ENCODE results near the gene MLLT6. TPM values are rescaled to one million over a fixed set of nuclear protein-coding genes. Genes with fewer than 3 reads are reported as not detected.

The MLLT6 gene
- total RNA-seq, 4 donors from 2014 or later: 68.7 to 272 (median 100) TPM

GRCh38 chr17:38753071-38753506, 48.0 kb downstream of the MLLT6 start:
- Histone ChIP-seq H3K9me3 (no peaks in the 10 kb centered on the region), H3K4me1 (peaks cover 0 to 55% (median 35%) of the 10 kb centered on the region in 4 donors), H3K36me3 (peaks cover 0 to 29% (median 11%) of the 10 kb centered on the region in 4 donors), H3K4me3 (peak overlapping the region; percentile 76 to 95 (median 86)), H3K27me3 (no peaks in the 10 kb centered on the region), H3K27ac (peak overlapping the region; percentile 88 to 96 (median 89))
- TF ChIP-seq POLR2AphosphoS5 (IDR thresholded peaks at IDR 0.05) (no peak), CTCF (IDR thresholded peaks at IDR 0.05) (no peak), EP300 (IDR thresholded peaks at IDR 0.05; ENCODE audit: low read depth) (no peak), POLR2A (IDR thresholded peaks at IDR 0.05) (no peak)
- DNase-seq: no peak
- 7 to 60% methylated on average over 1 to 21 of the region's 22 CpGs for WGBS, 2 donors (ENCODE audit: low coverage in 1 of 2)
- in situ Hi-C loops (cut with MboI; ENCODE audit: low pct_ligation_motif_present in 1 of 4, low pct_unique_long_range_greater_than_20kb in 1 of 4, low sequenced_read_pairs in 3 of 4): no loop called here
- intact Hi-C loops (cut with DNase I; ENCODE audit: low total_unique reads): no loop called here

GRCh38 chr17:38761612-38762011, 56.5 kb downstream of the MLLT6 start:
- H3K27ac ChIP-seq: no peak overlapping the region
- in situ Hi-C loops (cut with MboI; ENCODE audit: low pct_ligation_motif_present in 1 of 4, low pct_unique_long_range_greater_than_20kb in 1 of 4, low sequenced_read_pairs in 3 of 4) (no loop called here), intact Hi-C loops (cut with DNase I; ENCODE audit: low total_unique reads) (no loop called here)
- WGBS, 2 donors (ENCODE audit: low coverage in 1 of 2): 71 to 83% methylated on average over 3 to 4 of the region's 4 CpGs
- H3K36me3 ChIP-seq: peaks cover 0 to 82% (median 34%) of the 10 kb centered on the region in 4 donors
- DNase-seq: no peak
- H3K9me3 ChIP-seq: no peaks in the 10 kb centered on the region
- H3K4me1 ChIP-seq: no peaks in the 10 kb centered on the region
- TF ChIP-seq EP300 (IDR thresholded peaks at IDR 0.05; ENCODE audit: low read depth) (no peak), POLR2A (IDR thresholded peaks at IDR 0.05) (no peak), POLR2AphosphoS5 (IDR thresholded peaks at IDR 0.05) (no peak), CTCF (IDR thresholded peaks at IDR 0.05) (no peak)
- no peak overlapping the region for H3K4me3 ChIP-seq
- H3K27me3 ChIP-seq: no peaks in the 10 kb centered on the region

- no peak for DNase-seq
- no peak overlapping the region for H3K27ac ChIP-seq
- H3K9me3 ChIP-seq: no peaks in the 10 kb centered on the region
- no peaks in the 10 kb centered on the region for H3K4me1 ChIP-seq
- no peak for TF ChIP-seq POLR2AphosphoS5 (IDR thresholded peaks at IDR 0.05)
- TF ChIP-seq POLR2A (IDR thresholded peaks at IDR 0.05): no peak
- no peak for TF ChIP-seq CTCF (IDR thresholded peaks at IDR 0.05)
- no peak for TF ChIP-seq EP300 (IDR thresholded peaks at IDR 0.05; ENCODE audit: low read depth)
- H3K4me3 ChIP-seq: no peak overlapping the region
- 85% methylated on average over 3 of the region's 3 CpGs; no CpG with 5 or more reads in 1 of the 2 donors for WGBS, 2 donors (ENCODE audit: low coverage in 1 of 2)
- H3K36me3 ChIP-seq: peaks cover 0 to 86% (median 32%) of the 10 kb centered on the region in 4 donors
- no peaks in the 10 kb centered on the region for H3K27me3 ChIP-seq
- intact Hi-C loops (cut with DNase I; ENCODE audit: low total_unique reads) (no loop called here), in situ Hi-C loops (cut with MboI; ENCODE audit: low pct_ligation_motif_present in 1 of 4, low pct_unique_long_range_greater_than_20kb in 1 of 4, low sequenced_read_pairs in 3 of 4) (no loop called here)
Measured at GRCh38 chr17:38762231-38762630, 57.2 kb downstream of the MLLT6 start.

- Histone ChIP-seq H3K9me3 (no peaks in the 10 kb centered on the region), H3K27ac (no peak overlapping the region), H3K27me3 (no peaks in the 10 kb centered on the region), H3K36me3 (peaks cover 0 to 59% (median 26%) of the 10 kb centered on the region in 4 donors), H3K4me1 (no peaks in the 10 kb centered on the region), H3K4me3 (no peak overlapping the region)
- DNase-seq: no peak
- TF ChIP-seq POLR2AphosphoS5 (IDR thresholded peaks at IDR 0.05): no peak
- no peak for TF ChIP-seq CTCF (IDR thresholded peaks at IDR 0.05)
- no peak for TF ChIP-seq EP300 (IDR thresholded peaks at IDR 0.05; ENCODE audit: low read depth)
- no peak for TF ChIP-seq POLR2A (IDR thresholded peaks at IDR 0.05)
- intact Hi-C loops (cut with DNase I; ENCODE audit: low total_unique reads) (no loop called here), in situ Hi-C loops (cut with MboI; ENCODE audit: low pct_ligation_motif_present in 1 of 4, low pct_unique_long_range_greater_than_20kb in 1 of 4, low sequenced_read_pairs in 3 of 4) (no loop called here)
- 87 to 100% methylated on average over 2 to 5 of the region's 5 CpGs for WGBS, 2 donors (ENCODE audit: low coverage in 1 of 2)
Measured at GRCh38 chr17:38766341-38766740, 61.3 kb downstream of the MLLT6 start.
